ENCODE measurements around the gene FANCC.
A peak's percentile ranks its signal among the peaks of the same experiment; 100 is the strongest.
"Not testable (repeated sequence)": the region's sequence is repeated elsewhere in the genome, so short reads cannot be mapped to it uniquely, and the experiment has no call there.

Gene FANCC

DNA sequence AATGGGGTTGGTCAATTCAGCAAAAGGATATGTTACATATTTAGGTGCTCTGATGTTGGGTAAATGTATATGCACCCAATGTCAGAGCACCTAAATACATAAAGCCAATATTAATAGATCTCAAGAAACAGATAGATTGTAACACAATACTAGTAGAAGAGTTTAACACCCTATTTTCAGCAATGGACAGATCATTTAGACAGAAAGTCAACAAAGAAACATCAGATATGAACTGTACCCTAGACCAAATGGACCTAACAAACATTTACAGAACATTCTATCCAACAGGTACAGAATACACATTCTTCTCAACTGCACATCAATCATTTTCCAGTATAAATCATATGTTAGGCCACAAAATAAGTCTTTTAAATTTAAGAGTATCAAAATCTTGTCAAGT is 35.2 kb downstream of the FANCC start:
- DNase-seq (ENCODE audit: low spot score): no peak

DNA sequence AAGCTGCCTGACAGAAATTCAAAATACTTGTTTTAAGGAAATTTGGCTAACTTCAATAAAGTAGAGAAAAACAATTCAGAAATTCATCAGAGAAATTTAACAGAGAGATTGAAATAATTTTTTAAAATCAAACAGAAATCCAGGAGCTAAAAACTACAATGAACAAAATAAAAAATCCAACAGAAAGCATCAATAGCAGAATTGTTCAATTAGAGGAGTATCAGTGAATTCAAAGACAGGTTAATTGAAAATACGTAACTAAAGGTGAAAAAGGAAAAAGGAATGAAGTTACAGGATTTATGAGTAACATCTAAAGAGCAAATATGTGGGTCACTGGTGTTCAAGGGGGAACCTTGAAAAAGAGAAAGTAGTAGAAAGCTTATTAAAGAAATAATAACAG is 36.8 kb downstream of the FANCC start:
- no peak for DNase-seq (ENCODE audit: low spot score)

- DNase-seq (ENCODE audit: low spot score): no peak
These were observed 40.0 kb downstream of the FANCC start for GRCh38 chr9:95277509-95277908.

- DNase-seq (ENCODE audit: low spot score): no peak
These were observed 41.0 kb downstream of the FANCC start for GRCh38 chr9:95276395-95276954.

DNA sequence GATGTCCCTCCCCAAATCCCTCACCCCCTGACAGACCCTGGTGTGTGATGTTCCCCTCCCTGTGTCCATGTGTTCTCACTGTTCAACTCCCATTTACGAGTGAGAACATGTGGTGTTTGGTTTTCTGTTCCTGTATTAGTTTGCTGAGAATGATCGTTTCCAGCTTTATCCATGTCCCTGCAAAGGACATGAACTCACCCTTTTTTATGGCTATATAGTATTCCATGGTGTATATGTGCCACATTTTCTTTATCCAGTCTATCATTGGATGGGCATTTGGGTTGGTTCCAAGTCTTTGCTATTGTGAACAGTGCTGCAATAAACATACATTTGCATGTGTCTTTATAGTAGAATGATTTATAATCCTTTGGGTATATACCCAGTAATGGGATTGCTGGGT is 43.3 kb downstream of the FANCC start:
- DNase-seq (ENCODE audit: low spot score): not testable (repeated sequence)

DNA sequence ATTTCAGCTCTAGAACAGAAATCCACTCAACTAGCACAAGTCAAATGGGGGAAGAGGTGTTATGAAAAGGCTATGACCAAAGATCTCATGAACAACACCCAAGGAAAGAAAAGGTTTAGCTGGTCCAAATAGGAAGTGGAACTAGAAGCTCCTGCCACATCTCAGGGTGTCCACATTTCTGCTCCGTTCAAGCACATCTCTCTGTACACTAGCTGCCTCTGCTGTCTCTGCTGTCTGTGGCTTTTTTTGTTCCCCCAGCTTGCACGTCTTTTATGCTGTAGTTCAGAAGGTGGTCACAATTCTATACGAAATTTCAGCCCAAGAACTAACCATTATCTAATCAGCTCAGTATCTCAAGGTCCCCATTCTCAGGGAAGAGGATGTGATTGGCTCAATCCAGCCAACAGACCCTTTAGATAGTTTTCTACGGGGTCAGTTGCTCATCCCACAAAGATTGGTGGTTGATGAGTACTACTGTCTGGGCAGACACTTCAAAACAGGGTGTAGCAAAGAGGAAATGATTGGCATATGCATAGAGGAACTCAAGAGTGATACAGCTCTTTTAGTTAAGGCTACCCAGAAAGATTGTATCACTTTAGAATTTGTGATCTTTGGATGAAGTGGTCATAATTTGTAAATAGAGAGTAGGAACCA is 44.0 kb downstream of the FANCC start:
- no peak for DNase-seq (ENCODE audit: low spot score)

DNA sequence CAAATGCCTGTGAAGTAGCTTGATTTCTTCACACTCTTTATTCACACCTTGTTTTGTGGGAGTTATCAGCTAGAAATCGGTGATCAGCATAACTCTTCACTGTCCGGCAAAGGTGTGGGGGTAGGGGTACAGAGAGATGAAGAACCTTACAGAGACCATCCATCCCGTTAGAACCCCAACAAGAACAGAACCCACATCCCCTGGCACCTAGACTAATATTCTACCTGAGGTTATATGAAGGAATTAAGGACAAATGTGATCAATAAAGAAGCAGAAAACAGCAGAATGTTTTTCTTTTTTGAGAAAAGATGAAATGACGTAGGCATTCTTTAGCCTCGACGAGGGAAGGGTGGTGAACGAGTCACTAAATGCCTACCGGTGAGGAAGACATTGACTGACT is 44.7 kb downstream of the FANCC start:
- DNase-seq (ENCODE audit: low spot score): no peak

DNA sequence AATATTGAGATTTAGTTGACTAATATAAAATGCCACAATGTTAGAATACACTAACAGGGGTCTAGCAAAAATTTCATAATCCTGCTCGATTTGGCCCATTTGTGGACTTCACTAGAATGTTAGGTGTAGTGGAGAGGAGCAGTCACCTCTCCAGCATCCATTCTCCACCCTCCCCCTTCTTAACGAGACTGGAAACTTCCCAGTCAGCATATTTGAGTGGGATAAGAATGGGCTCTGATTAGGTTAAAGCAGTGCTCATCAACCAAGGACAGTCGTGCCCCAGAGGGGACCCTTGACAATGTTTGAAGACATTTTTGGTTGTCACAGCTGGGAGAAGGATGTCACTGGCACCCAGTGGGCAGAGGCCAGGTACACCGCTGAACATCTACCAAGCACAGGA is 46.7 kb downstream of the FANCC start:
- no peak for DNase-seq (ENCODE audit: low spot score)

DNA sequence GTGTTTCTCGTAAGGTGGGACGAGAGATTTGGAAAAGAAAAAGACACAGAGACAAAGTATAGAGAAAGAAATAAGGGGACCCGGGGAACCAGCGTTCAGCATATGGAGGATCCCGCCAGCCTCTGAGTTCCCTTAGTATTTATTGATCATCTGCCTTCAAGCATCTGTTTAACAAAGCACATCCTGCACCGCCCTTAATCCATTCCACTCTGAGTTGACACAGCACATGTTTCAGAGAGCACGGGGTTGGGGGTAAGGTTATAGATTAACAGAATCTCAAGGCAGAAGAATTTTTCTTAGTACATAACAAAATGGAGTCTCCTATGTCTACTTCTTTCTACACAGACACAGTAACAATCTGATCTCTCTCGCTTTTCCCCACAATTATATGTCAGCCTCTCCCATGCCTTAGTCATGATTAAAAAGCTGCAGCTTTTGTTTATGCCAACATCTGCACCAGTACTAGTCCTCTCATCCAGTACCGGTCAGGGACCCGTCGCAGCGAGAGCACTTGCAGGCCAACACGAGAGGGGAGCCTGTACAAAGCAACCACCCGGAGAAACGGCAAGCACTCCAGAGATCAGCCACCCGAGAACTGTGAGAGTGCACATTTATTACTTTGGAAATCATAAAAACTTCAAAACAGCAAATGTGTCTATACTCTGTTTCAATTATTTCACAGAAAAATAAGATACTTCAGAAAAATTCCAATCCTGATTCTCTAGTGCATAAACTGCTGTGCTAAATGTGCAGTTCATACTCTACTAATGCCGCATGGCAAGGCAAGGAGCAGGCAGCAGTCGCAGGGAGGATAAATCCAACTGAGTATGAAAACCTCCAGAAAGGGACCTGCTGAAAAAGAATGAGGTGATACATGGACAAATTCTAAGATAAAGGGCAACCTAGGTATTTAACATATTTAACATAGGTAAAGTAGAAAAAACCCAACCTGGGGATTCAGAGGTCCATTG is 47.4 kb downstream of the FANCC start:
- DNase-seq (ENCODE audit: low spot score): not testable (repeated sequence)

DNA sequence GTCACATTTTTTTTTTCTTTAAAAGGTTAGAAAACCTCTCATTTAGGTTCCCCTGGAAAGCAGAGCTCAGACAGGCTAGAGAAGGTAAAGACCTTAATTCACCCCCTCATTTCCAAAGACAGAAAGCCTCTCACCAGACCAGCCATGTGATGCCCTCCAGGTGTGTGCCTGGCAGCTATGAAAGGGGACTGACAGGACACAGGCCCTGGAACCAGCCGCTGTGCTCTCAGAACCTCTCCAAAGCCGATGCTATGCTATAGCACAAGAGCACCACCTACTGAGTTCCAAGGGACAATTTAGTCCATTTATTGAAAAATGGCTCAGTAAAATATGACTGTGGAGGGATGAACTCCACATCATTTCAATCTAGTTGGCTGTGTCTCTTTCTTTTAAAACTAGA is 48.8 kb downstream of the FANCC start:
- DNase-seq (ENCODE audit: low spot score): peak; percentile 72

- DNase-seq (ENCODE audit: low spot score): no peak
These were observed 50.9 kb downstream of the FANCC start for GRCh38 chr9:95266649-95267048.

- no peak for DNase-seq (ENCODE audit: low spot score)
These were observed 51.5 kb downstream of the FANCC start for GRCh38 chr9:95265960-95266359.

DNA sequence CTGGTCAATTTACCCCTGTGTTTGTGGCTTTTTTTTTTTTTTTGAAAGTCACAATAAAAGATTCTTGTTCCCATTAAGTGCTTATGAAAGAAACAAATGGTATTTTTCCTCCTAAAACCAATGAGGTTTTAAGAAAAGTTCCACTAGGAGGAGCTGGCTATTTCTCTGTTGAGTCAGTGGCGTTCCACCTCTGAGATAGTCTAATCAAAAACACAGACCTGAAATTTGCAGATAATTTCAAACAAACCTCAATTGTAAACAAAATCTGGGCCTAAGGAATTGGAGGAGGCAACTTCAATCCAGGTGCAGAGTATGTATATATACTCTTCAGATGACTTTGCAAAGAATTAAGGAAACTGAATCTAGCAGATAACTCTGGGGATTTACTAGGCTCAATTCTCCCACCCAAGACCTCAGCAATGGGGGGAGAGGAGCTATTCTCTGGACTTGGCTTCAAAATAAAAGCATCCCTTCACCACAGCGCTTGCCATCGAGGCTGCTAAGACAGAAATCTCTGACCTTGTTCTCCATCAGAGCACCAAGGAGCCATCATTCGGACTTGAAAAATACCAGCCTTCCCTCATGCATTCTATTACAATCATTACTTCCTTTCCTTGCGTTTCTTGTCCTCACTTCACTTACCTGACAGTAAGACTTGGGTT is 52.4 kb downstream of the FANCC start:
- DNase-seq (ENCODE audit: low spot score): peak; percentile 20

GRCh38 chr9:95261890-95262289 is 55.6 kb downstream of the FANCC start:
- DNase-seq (ENCODE audit: low spot score): no peak

- no peak for DNase-seq (ENCODE audit: low spot score)
These were observed 66.9 kb downstream of the FANCC start for GRCh38 chr9:95250462-95251221.

- peak; percentile 75 for DNase-seq (ENCODE audit: low spot score)
These were observed 67.5 kb downstream of the FANCC start for GRCh38 chr9:95249986-95250385.

- DNase-seq (ENCODE audit: low spot score): no peak
These were observed 71.0 kb downstream of the FANCC start for GRCh38 chr9:95246547-95246946.

- no peak for DNase-seq (ENCODE audit: low spot score)
These were observed 74.9 kb downstream of the FANCC start for GRCh38 chr9:95242613-95243012.

DNA sequence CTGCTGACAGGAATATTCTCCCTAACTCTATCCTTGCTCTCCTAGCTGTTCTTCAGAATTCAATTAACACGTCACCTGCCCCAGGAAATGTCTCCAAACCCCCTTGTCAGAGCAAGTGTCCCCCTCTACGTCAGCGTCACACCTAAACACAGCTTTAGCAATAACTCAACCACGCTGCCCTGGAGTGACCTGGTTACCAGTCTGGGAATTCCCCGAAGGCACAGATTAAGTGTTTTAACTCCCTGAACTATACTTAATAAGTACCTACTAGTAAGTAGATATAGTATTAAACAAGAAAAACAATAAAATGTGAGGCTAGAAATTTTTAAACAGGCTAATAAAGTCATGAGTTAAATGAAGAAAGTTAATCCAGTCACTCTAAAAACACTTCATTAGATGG is 78.4 kb downstream of the FANCC start:
- DNase-seq (ENCODE audit: low spot score): no peak

DNA sequence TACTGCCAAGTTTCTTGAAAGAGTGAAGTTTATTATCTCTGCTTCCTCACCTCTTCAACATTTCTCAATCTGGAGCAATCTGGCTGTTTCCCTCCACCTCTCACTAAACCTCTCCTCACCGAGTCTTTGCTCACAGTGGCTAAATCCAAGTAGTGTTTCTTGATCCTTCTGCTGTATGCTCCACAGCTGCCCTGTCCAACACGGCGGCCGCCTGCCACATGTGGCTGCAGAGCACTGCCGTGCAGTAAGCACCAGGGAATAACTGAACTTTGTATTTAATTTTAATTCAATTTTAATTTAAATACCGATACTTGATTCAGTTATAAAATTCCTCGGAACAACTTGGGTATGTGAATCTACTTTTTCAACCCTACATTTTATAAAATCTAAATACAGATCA is 80.2 kb downstream of the FANCC start:
- no peak for DNase-seq (ENCODE audit: low spot score)

DNA sequence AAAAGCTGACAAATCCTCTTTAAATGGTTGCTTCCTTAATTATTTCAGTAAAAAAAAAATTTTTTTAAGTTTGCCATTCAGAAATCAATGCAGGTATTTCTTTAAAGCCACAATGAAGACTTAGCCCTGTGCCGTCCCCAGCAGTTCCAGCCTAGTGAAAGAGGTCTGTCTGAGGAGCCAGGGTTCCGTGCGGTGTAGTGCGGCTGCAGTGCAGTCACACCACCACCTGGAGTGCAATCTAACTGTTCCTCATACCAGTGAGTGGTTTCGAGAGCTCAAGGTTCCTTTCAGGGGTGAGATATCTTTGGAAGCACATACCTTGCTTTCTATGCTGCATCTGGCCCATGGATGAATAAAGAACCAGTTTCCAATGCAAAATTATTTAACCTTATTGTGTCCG is 87.5 kb downstream of the FANCC start:
- no peak for DNase-seq (ENCODE audit: low spot score)
